ENCODE measurements around the gene SHISA5. TPM values are rescaled to one million over a fixed set of nuclear protein-coding genes. Genes with fewer than 3 reads are reported as not detected.
"Not testable (repeated sequence)": the region's sequence is repeated elsewhere in the genome, so short reads cannot be mapped to it uniquely, and the experiment has no call there.

SHISA5 gene
- 74.9 and 78.1 TPM in 2 replicates for total RNA-seq (2014; rRNA removed; shearing (Covaris generic))

- Histone ChIP-seq H3K36me3 (no peaks in the 10 kb centered on the region), H3K4me3 (peak within 1 kb of the TSS; percentile 64), H3K9me3 (replicated peaks) (no peaks in the 10 kb centered on the region), H3K4me1 (peaks cover 8% of the 10 kb centered on the region; the same call in 1 of the 2 replicates), H3K27me3 (no peaks in the 10 kb centered on the region), H3K27ac (0 out of 2 replicates have a peak within 1 kb of the TSS, but pooled peaks have one; percentile 3)
- peak; percentile 50 to 52 for DNase-seq
Measured at GRCh38 chr3:48504051-48504946, at the start of gene SHISA5. TSS of gene SHISA5 (minus strand) at chr3:48504174. CDS start at chr3:48504094, 80 bp downstream.

GRCh38 chr3:48553361-48553760, 49.4 kb upstream of the SHISA5 start:
- Histone ChIP-seq H3K9me3 (replicated peaks) (no peaks in the 10 kb centered on the region), H3K4me3 (no peak overlapping the region), H3K36me3 (no peaks in the 10 kb centered on the region), H3K27me3 (no peaks in the 10 kb centered on the region), H3K4me1 (peaks cover 14% of the 10 kb centered on the region), H3K27ac (no peak overlapping the region)
- no peak for DNase-seq

GRCh38 chr3:48552111-48552951, 48.4 kb upstream of the SHISA5 start:
- H3K36me3 ChIP-seq: no peaks in the 10 kb centered on the region
- no peaks in the 10 kb centered on the region for H3K27me3 ChIP-seq
- DNase-seq: peak; percentile 68 to 75
- H3K9me3 ChIP-seq (replicated peaks): no peaks in the 10 kb centered on the region
- peak overlapping the region; percentile 63 for H3K27ac ChIP-seq
- H3K4me1 ChIP-seq: peaks cover 14% of the 10 kb centered on the region
- H3K4me3 ChIP-seq: no peak overlapping the region

GRCh38 chr3:48551651-48552050, 47.7 kb upstream of the SHISA5 start:
- not testable (repeated sequence) for H3K27me3 ChIP-seq; H3K4me3 ChIP-seq; H3K9me3 ChIP-seq (replicated peaks); H3K36me3 ChIP-seq; H3K27ac ChIP-seq; DNase-seq
- H3K4me1 ChIP-seq: peaks cover 14% of the 10 kb centered on the region

GRCh38 chr3:48548729-48549705, 45.0 kb upstream of the SHISA5 start:
- no peak overlapping the region for H3K4me3 ChIP-seq
- H3K27ac ChIP-seq: no peak overlapping the region
- DNase-seq: peak; percentile 78 to 90
- peaks cover 14% of the 10 kb centered on the region for H3K4me1 ChIP-seq
- no peaks in the 10 kb centered on the region for H3K9me3 ChIP-seq (replicated peaks)
- no peaks in the 10 kb centered on the region for H3K36me3 ChIP-seq
- no peaks in the 10 kb centered on the region for H3K27me3 ChIP-seq

GRCh38 chr3:48548126-48548525, 44.2 kb upstream of the SHISA5 start:
- peaks cover 20% of the 10 kb centered on the region for H3K4me1 ChIP-seq
- no peak for DNase-seq
- H3K27me3 ChIP-seq: no peaks in the 10 kb centered on the region

GRCh38 chr3:48546203-48546829, 42.3 kb upstream of the SHISA5 start:
- Histone ChIP-seq H3K27ac (no peak overlapping the region), H3K9me3 (replicated peaks) (no peaks in the 10 kb centered on the region), H3K36me3 (no peaks in the 10 kb centered on the region), H3K4me1 (peaks cover 15% of the 10 kb centered on the region), H3K27me3 (no peaks in the 10 kb centered on the region), H3K4me3 (no peak overlapping the region)
- DNase-seq: no peak

More at GRCh38 chr3:48548126-48548525, 44.2 kb upstream of the SHISA5 start:
- no peak overlapping the region for H3K4me3 ChIP-seq
- no peak overlapping the region for H3K27ac ChIP-seq
- no peaks in the 10 kb centered on the region for H3K36me3 ChIP-seq
- H3K9me3 ChIP-seq (replicated peaks): no peaks in the 10 kb centered on the region

GRCh38 chr3:48544141-48544540, 40.2 kb upstream of the SHISA5 start:
- Histone ChIP-seq H3K36me3 (no peaks in the 10 kb centered on the region), H3K27me3 (no peaks in the 10 kb centered on the region), H3K27ac (no peak overlapping the region), H3K4me1 (peaks cover 15% of the 10 kb centered on the region), H3K4me3 (no peak overlapping the region), H3K9me3 (replicated peaks) (no peaks in the 10 kb centered on the region)
- no peak for DNase-seq

- DNase-seq: peak; percentile 79 to 87
- no peaks in the 10 kb centered on the region for H3K27me3 ChIP-seq
- H3K4me3 ChIP-seq: peak overlapping the region; percentile 26
- H3K4me1 ChIP-seq: peaks cover 15% of the 10 kb centered on the region
- H3K36me3 ChIP-seq: no peaks in the 10 kb centered on the region
- peak overlapping the region; percentile 31; the same call in 1 of the 2 replicates for H3K27ac ChIP-seq
- no peaks in the 10 kb centered on the region for H3K9me3 ChIP-seq (replicated peaks)
Measured at GRCh38 chr3:48543271-48543866, 39.4 kb upstream of the SHISA5 start.

- no peaks in the 10 kb centered on the region for H3K9me3 ChIP-seq (replicated peaks)
- H3K4me1 ChIP-seq: peaks cover 12% of the 10 kb centered on the region
- H3K4me3 ChIP-seq: no peak overlapping the region
- no peak for DNase-seq
- H3K36me3 ChIP-seq: no peaks in the 10 kb centered on the region
- no peaks in the 10 kb centered on the region for H3K27me3 ChIP-seq
- H3K27ac ChIP-seq: no peak overlapping the region
Measured at GRCh38 chr3:48538451-48538850, 34.5 kb upstream of the SHISA5 start.

- no peaks in the 10 kb centered on the region for H3K9me3 ChIP-seq (replicated peaks)
- DNase-seq: no peak
- no peak overlapping the region for H3K27ac ChIP-seq
- no peaks in the 10 kb centered on the region for H3K36me3 ChIP-seq
- no peaks in the 10 kb centered on the region for H3K27me3 ChIP-seq
- no peak overlapping the region for H3K4me3 ChIP-seq
- no peaks in the 10 kb centered on the region for H3K4me1 ChIP-seq
Measured at GRCh38 chr3:48536785-48537184, 32.8 kb upstream of the SHISA5 start.

GRCh38 chr3:48536116-48536515, 32.1 kb upstream of the SHISA5 start:
- H3K36me3 ChIP-seq: no peaks in the 10 kb centered on the region
- H3K27ac ChIP-seq: no peak overlapping the region
- H3K27me3 ChIP-seq: no peaks in the 10 kb centered on the region
- H3K4me1 ChIP-seq: no peaks in the 10 kb centered on the region
- no peak for DNase-seq
- no peak overlapping the region for H3K4me3 ChIP-seq
- no peaks in the 10 kb centered on the region for H3K9me3 ChIP-seq (replicated peaks)

GRCh38 chr3:48535578-48535977, 31.6 kb upstream of the SHISA5 start:
- H3K36me3 ChIP-seq: no peaks in the 10 kb centered on the region

More at GRCh38 chr3:48535578-48535977, 31.6 kb upstream of the SHISA5 start:
- Histone ChIP-seq H3K27ac (no peak overlapping the region), H3K4me1 (no peaks in the 10 kb centered on the region), H3K27me3 (no peaks in the 10 kb centered on the region), H3K9me3 (replicated peaks) (no peaks in the 10 kb centered on the region), H3K4me3 (no peak overlapping the region)
- DNase-seq: no peak
